Umbilical cord (tissue), 1 donor: ENCODE measurements around the gene PSME1. TPM values are rescaled to one million over a fixed set of nuclear protein-coding genes. Genes with fewer than 3 reads are reported as not detected.

Source experiments
- total RNA-seq: library from RNA; depleted of rRNA; stranded (reverse); fragments of >200 nt; gene quantifications from one replicate; pipeline ENCODE4 v1.2.3, GENCODE V29; 2014; ENCODE audit warnings: low replicate concordance; ENCODE audit not compliant: insufficient read depth

The PSME1 gene
- total RNA-seq, 1 donor from 2014 or later = 35.4 TPM

Other genes with a start within 250 kb of the PSME1 start
- 15.9 TPM for gene DHRS4, start 182.4 kb upstream of the PSME1 start, total RNA-seq
- gene DHRS4L2, start 147.3 kb upstream of the PSME1 start, total RNA-seq = 13.2 TPM
- 1.2 TPM for gene CARMIL3, start 84.2 kb upstream of the PSME1 start, total RNA-seq
- 2.4 TPM for gene CPNE6, start 64.6 kb upstream of the PSME1 start, total RNA-seq
- gene PCK2, start 41.9 kb upstream of the PSME1 start, total RNA-seq = 13.2 TPM
- gene DCAF11, start 21.4 kb upstream of the PSME1 start, total RNA-seq = 37.3 TPM
- 0.24 TPM for gene NRL, start 21.2 kb upstream of the PSME1 start, total RNA-seq
- 3.6 TPM for gene FITM1, start 5.5 kb upstream of the PSME1 start, total RNA-seq
- 25.3 TPM for gene EMC9, start 5.4 kb downstream of the PSME1 start, total RNA-seq
- gene PSME2, start 10.4 kb downstream of the PSME1 start, total RNA-seq = 17.1 TPM
- gene RNF31, start 11.3 kb downstream of the PSME1 start, total RNA-seq = 22.6 TPM
- gene IRF9, start 25.1 kb downstream of the PSME1 start, total RNA-seq = 133 TPM
- gene REC8, start 35.9 kb downstream of the PSME1 start, total RNA-seq = 10.1 TPM
- gene IPO4, start 52.6 kb downstream of the PSME1 start, total RNA-seq = 7.7 TPM
- gene TM9SF1, start 59.2 kb downstream of the PSME1 start, total RNA-seq = 49.6 TPM
- gene TSSK4, start 69.5 kb downstream of the PSME1 start, total RNA-seq = not detected
- gene CHMP4A, start 77.3 kb downstream of the PSME1 start, total RNA-seq = 5.3 TPM
- 3.9 TPM for gene MDP1, start 79.9 kb downstream of the PSME1 start, total RNA-seq
- gene NEDD8, start 96.2 kb downstream of the PSME1 start, total RNA-seq = 68.6 TPM
- 49.4 TPM for gene GMPR2, start 96.7 kb downstream of the PSME1 start, total RNA-seq
- 33.2 TPM for gene TINF2, start 106.4 kb downstream of the PSME1 start, total RNA-seq
- 9.4 TPM for gene TGM1, start 127.0 kb downstream of the PSME1 start, total RNA-seq
- 14.0 TPM for gene RABGGTA, start 135.4 kb downstream of the PSME1 start, total RNA-seq
- gene DHRS1, start 163.6 kb downstream of the PSME1 start, total RNA-seq = 45.3 TPM
- gene NOP9, start 163.7 kb downstream of the PSME1 start, total RNA-seq = 12.5 TPM
- 4.8 TPM for gene CIDEB, start 171.8 kb downstream of the PSME1 start, total RNA-seq
- gene LTB4R2, start 173.9 kb downstream of the PSME1 start, total RNA-seq = 8.9 TPM
- 1.4 TPM for gene LTB4R, start 175.3 kb downstream of the PSME1 start, total RNA-seq
- gene ADCY4, start 198.9 kb downstream of the PSME1 start, total RNA-seq = 8.2 TPM
- 5.3 TPM for gene RIPK3, start 203.8 kb downstream of the PSME1 start, total RNA-seq
- gene NFATC4, start 232.0 kb downstream of the PSME1 start, total RNA-seq = 40.0 TPM